HG03575 (cell line): ENCODE data around the gene DNMT3B.
"Not testable (repeated sequence)": the region's sequence is repeated elsewhere in the genome, so short reads cannot be mapped to it uniquely, and the experiment has no call there.

Experiments
- ATAC-seq: cut with Tn5 transposase; IDR thresholded peaks from one replicate; pipeline ENCODE4 v1.9.1; 2021; ENCODE audit not compliant: unreplicated experiment, insufficient number of reproducible peaks, low FRiP score; ENCODE audit errors: extremely low read depth

DNMT3B gene

GRCh38 chr20:32761831-32762753 is at the start of gene DNMT3B:
TSS of gene DNMT3B (plus strand) at chr20:32762385. CDS start at chr20:32780324, 17,939 bp downstream.
- no peak for ATAC-seq

GRCh38 chr20:32718749-32719348 is 43.3 kb upstream of the DNMT3B start:
- no peak for ATAC-seq

- no peak for ATAC-seq
Measured at GRCh38 chr20:32727683-32728082, 34.5 kb upstream of the DNMT3B start.

GRCh38 chr20:32728435-32728834 is 33.8 kb upstream of the DNMT3B start:
- not testable (repeated sequence) for ATAC-seq

GRCh38 chr20:32729334-32729733 is 32.9 kb upstream of the DNMT3B start:
- ATAC-seq: not testable (repeated sequence)

- no peak for ATAC-seq
Measured at GRCh38 chr20:32731882-32732266, 30.3 kb upstream of the DNMT3B start.

GRCh38 chr20:32737371-32738223 is 24.6 kb upstream of the DNMT3B start:
- no peak for ATAC-seq

- no peak for ATAC-seq
Measured at GRCh38 chr20:32741151-32741550, 21.0 kb upstream of the DNMT3B start.

- no peak for ATAC-seq
Measured at GRCh38 chr20:32742322-32743236, 19.6 kb upstream of the DNMT3B start.

GRCh38 chr20:32743237-32744112 is 18.7 kb upstream of the DNMT3B start, which contains the start of gene COMMD7:
TSS of gene COMMD7 (minus strand) at chr20:32743467. CDS start at chr20:32743391, 76 bp downstream.
- ATAC-seq: no peak

GRCh38 chr20:32749914-32750637 is 12.1 kb upstream of the DNMT3B start:
- ATAC-seq: no peak

- no peak for ATAC-seq
Measured at GRCh38 chr20:32751293-32751692, 10.9 kb upstream of the DNMT3B start.

GRCh38 chr20:32751702-32752457 is 10.3 kb upstream of the DNMT3B start:
- ATAC-seq: no peak

GRCh38 chr20:32752458-32753250 is 9.5 kb upstream of the DNMT3B start:
- no peak for ATAC-seq

- no peak for ATAC-seq
Measured at GRCh38 chr20:32753731-32754130, 8.5 kb upstream of the DNMT3B start.
